GM21723 (cell line): ENCODE results near the gene ACSS1.
"Not testable (repeated sequence)": the region's sequence is repeated elsewhere in the genome, so short reads cannot be mapped to it uniquely, and the experiment has no call there.

Experiments
- ATAC-seq: cut with Tn5 transposase; IDR thresholded peaks from one replicate; pipeline ENCODE4 v1.9.1; 2021; ENCODE audit warnings: mild to moderate bottlenecking, moderate library complexity; ENCODE audit not compliant: unreplicated experiment

The ACSS1 gene

GRCh38 chr20:25015986-25016385 lies 42.0 kb downstream of the ACSS1 start:
- ATAC-seq: no peak

GRCh38 chr20:25014816-25015215 lies 43.1 kb downstream of the ACSS1 start:
- no peak for ATAC-seq

- no peak for ATAC-seq
These were observed 44.2 kb downstream of the ACSS1 start for GRCh38 chr20:25013478-25014380.

GRCh38 chr20:25012616-25013189 lies 45.2 kb downstream of the ACSS1 start:
- ATAC-seq: no peak

- no peak for ATAC-seq
These were observed 46.1 kb downstream of the ACSS1 start for GRCh38 chr20:25011831-25012241.

- no peak for ATAC-seq
These were observed 46.7 kb downstream of the ACSS1 start for GRCh38 chr20:25011261-25011660.

GRCh38 chr20:25009218-25010145 lies 48.5 kb downstream of the ACSS1 start:
- no peak for ATAC-seq

GRCh38 chr20:25008388-25009217 lies 49.3 kb downstream of the ACSS1 start:
- ATAC-seq: no peak

- ATAC-seq: no peak
These were observed 50.2 kb downstream of the ACSS1 start for GRCh38 chr20:25007491-25008305.

GRCh38 chr20:25006431-25007167 lies 51.3 kb downstream of the ACSS1 start:
- ATAC-seq: no peak

- ATAC-seq: no peak
These were observed 52.3 kb downstream of the ACSS1 start for GRCh38 chr20:25005661-25006060.

GRCh38 chr20:25005220-25005619 lies 52.7 kb downstream of the ACSS1 start:
- no peak for ATAC-seq

GRCh38 chr20:25003002-25003401 lies 54.9 kb downstream of the ACSS1 start:
- no peak for ATAC-seq

- ATAC-seq: not testable (repeated sequence)
These were observed 56.6 kb downstream of the ACSS1 start for GRCh38 chr20:25001323-25001722.

- no peak for ATAC-seq
These were observed 57.6 kb downstream of the ACSS1 start for GRCh38 chr20:25000268-25000801.

- ATAC-seq: no peak
These were observed 58.4 kb downstream of the ACSS1 start for GRCh38 chr20:24999568-24999967.

- ATAC-seq: no peak
These were observed 59.1 kb downstream of the ACSS1 start for GRCh38 chr20:24998631-24999445.

- no peak for ATAC-seq
These were observed 59.8 kb downstream of the ACSS1 start for GRCh38 chr20:24998121-24998520.
